Peyer's patch (tissue), 4 donors: ENCODE results near the gene IFIH1. TPM values are rescaled to one million over a fixed set of nuclear protein-coding genes. Genes with fewer than 3 reads are reported as not detected.

Source experiments
- DNase-seq, 3 donors: peaks; one replicate each; pipeline ENCODE4 v3.0.0-alpha.2; 2017 to 2019
- H3K27ac ChIP-seq, 4 donors: fragments of 200-600 bp; sonication (generic); one replicate each; pipeline ENCODE4 v1.5.1; 2016 to 2019
- H3K27me3 ChIP-seq, 2 donors: fragments of 200-600 bp; sonication (generic); one replicate each; pipeline ENCODE4 v1.5.1; 2019
- H3K36me3 ChIP-seq, 3 donors: fragments of 200-600 bp; sonication (generic); one replicate each; pipeline ENCODE4 v1.5.1; 2016 to 2019
- H3K4me1 ChIP-seq, 4 donors: fragments of 200-600 bp; sonication (generic); one replicate each; pipeline ENCODE4 v1.5.1; 2016 to 2019
- H3K4me3 ChIP-seq, 4 donors: fragments of 200-600 bp; sonication (generic); 1 replicate in 3 of 4; 2 replicates in 1 of 4; pipeline ENCODE4 v1.5.1; 2016 to 2019; ENCODE audit warnings: mild to moderate bottlenecking in 1 of 4
- H3K9me3 ChIP-seq, 4 donors: fragments of 200-600 bp; sonication (generic); one replicate each; pipeline ENCODE4 v1.5.1; 2016 to 2019; ENCODE audit warnings: mild to moderate bottlenecking in 1 of 4
- POLR2A ChIP-seq, 2 donors: fragments of 450-650 bp; IDR thresholded peaks; one replicate each; pipeline ENCODE4 v1.5.1; 2017; ENCODE audit warnings: antibody characterized with exemption in 2 of 2, mild to moderate bottlenecking in 2 of 2, moderate library complexity in 2 of 2
- total RNA-seq, 4 donors: library from RNA; depleted of rRNA; stranded (reverse); fragments of >200 nt; gene quantifications; one replicate each; pipeline ENCODE4 v1.1.0, GENCODE V29; 2016
- TF ChIP-seq, protein P1 (sequence below), 6 experiments: fragments of 450-650 bp in 4 of 6; fragments of 200-600 bp in 2 of 6; sonication (generic) in 1 of 6; IDR thresholded peaks; one replicate each; pipeline ENCODE4 v1.5.1; 2017 to 2019; ENCODE audit warnings: antibody characterized with exemption in 6 of 6, mild to moderate bottlenecking in 3 of 6, moderate library complexity in 1 of 6

IFIH1 gene
- total RNA-seq, 4 donors from 2014 or later = 25.4 to 68.5 (median 30.6) TPM

DNA sequence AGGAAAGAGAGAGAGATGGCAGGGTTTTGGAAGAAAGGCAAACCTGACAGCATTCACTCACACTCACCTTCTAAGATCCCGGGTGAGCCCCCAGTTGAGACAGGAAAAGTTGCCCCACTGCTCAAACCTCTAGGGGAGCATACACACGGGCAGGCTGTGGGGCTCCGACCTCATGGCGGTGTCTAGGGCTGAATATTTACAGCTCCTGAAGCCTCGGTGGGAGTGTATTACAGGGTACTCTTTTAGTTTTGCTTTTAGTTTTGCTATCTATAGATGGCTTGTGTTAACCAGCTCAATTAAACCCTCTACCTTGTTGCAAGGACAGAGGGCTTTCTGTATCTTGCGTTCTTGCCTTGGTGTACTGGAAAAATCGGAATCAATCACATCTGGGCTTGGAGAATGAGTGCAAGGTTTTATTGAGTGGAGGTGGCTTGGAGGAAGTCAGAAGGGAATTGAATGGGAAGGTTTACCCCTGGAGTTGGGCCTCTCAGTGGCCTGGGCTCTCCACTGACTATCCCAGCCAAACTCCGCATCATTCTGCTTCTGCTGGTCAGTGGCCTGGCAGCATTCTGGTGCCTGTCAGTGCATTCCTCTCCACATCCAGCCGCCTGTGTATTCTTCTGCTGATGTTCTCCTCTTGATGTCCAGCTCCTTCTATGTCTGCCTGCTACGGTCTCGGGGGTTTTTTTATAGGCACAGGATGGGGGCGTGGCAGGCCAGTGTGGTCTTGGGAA is 10.1 kb upstream of the IFIH1 start:
- H3K27me3 ChIP-seq = no peaks in the 10 kb centered on the region
- H3K4me3 ChIP-seq = no peak overlapping the region
- H3K9me3 ChIP-seq = no peaks in the 10 kb centered on the region
- no peaks in the 10 kb centered on the region for H3K36me3 ChIP-seq
- no peaks in the 10 kb centered on the region for H3K4me1 ChIP-seq
- H3K27ac ChIP-seq = no peak overlapping the region
- DNase-seq = no peak
- TF ChIP-seq POLR2A (IDR thresholded peaks at IDR 0.05) = no peak
- TF ChIP-seq, protein P1, sequence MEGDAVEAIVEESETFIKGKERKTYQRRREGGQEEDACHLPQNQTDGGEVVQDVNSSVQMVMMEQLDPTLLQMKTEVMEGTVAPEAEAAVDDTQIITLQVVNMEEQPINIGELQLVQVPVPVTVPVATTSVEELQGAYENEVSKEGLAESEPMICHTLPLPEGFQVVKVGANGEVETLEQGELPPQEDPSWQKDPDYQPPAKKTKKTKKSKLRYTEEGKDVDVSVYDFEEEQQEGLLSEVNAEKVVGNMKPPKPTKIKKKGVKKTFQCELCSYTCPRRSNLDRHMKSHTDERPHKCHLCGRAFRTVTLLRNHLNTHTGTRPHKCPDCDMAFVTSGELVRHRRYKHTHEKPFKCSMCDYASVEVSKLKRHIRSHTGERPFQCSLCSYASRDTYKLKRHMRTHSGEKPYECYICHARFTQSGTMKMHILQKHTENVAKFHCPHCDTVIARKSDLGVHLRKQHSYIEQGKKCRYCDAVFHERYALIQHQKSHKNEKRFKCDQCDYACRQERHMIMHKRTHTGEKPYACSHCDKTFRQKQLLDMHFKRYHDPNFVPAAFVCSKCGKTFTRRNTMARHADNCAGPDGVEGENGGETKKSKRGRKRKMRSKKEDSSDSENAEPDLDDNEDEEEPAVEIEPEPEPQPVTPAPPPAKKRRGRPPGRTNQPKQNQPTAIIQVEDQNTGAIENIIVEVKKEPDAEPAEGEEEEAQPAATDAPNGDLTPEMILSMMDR (IDR thresholded peaks at IDR 0.05) = no peak

DNA sequence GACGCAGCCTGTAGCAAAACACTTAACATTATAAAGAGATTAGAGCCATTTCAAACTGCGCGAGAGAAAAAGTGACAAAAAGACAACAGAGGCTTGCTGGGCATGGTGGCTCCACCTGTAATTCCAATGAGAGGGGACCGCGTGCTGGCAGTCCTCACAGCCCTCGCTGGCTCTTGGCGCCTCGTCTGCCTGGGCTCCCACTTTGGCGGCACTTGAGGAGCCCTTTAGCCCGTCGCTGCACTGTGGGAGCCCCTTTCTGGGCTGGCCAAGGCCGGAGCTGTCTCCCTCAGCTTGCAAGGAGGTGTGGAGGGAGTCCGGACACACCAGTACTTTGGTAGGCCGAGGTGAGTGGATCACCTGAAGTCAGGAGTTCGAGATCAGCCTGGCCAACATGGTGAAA is 9.3 kb upstream of the IFIH1 start:
- H3K4me1 ChIP-seq = no peaks in the 10 kb centered on the region
- TF ChIP-seq POLR2A (IDR thresholded peaks at IDR 0.05) = no peak
- TF ChIP-seq, protein P1 (IDR thresholded peaks at IDR 0.05) = no peak
- H3K4me3 ChIP-seq = no peak overlapping the region
- no peaks in the 10 kb centered on the region for H3K27me3 ChIP-seq
- H3K9me3 ChIP-seq = no peaks in the 10 kb centered on the region
- no peaks in the 10 kb centered on the region for H3K36me3 ChIP-seq
- DNase-seq = no peak
- H3K27ac ChIP-seq = no peak overlapping the region

DNA sequence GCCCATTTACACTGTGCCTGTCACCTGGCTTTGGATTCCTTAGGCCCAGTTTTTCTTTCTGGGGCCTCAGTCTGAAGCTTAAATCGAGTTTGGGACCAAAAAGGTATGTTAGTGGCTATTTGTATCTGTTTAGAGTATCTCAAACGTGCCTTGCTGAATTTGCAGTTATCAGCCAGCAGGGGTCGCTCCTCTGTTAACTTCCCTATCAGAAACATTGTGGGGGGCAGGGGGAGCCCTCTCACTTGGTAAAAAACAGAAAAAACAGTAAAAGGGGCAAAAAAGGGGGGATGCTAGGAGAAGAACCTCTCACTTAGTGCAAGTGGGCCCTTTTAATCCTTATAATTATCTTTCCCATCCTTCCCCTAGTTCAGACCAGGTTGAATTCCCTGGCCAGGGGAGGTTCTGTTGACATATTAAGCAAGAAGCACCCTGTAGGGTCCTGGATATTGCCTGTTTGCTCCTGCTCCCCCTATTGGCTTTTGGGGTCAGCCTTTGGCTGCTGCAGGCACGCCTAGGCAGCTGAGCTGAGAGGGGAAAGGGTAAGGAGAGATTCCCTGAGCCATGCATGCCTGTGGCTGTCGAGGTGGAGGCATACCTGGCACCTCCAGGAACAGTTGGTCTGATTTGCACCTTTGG is 8.8 kb upstream of the IFIH1 start:
- no peaks in the 10 kb centered on the region for H3K36me3 ChIP-seq
- no peak for DNase-seq
- H3K4me1 ChIP-seq = no peaks in the 10 kb centered on the region
- H3K4me3 ChIP-seq = no peak overlapping the region
- no peaks in the 10 kb centered on the region for H3K9me3 ChIP-seq
- no peak overlapping the region for H3K27ac ChIP-seq
- no peak for TF ChIP-seq POLR2A (IDR thresholded peaks at IDR 0.05)
- TF ChIP-seq, protein P1 (IDR thresholded peaks at IDR 0.05) = peak in 5 of 6 experiments; percentile 11 to 45 (median 39)
- H3K27me3 ChIP-seq = no peaks in the 10 kb centered on the region

DNA sequence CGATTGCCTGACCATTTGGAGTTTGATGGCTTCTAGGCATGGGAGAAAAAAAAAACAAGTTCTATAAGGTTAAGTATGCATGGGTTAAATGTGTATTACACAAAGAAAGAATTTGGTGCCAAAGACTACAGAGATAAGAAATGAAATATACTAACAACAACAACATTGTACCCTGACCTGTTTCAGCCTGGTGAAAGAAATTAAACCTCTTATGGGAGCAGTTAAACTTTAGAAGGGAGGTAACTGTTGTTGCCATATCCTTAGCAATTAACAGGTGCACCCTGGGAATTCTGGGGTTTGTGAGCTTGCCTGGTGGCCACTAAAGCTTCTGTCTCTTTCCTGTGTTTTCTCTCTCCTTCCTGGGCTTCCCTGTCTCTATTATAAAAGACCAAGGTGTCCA is 6.5 kb upstream of the IFIH1 start:
- Histone ChIP-seq H3K36me3 (no peaks in the 10 kb centered on the region), H3K4me3 (no peak overlapping the region), H3K9me3 (no peaks in the 10 kb centered on the region), H3K27ac (no peak overlapping the region), H3K4me1 (peaks cover 0 to 1% (median 0%) of the 10 kb centered on the region in 4 donors), H3K27me3 (no peaks in the 10 kb centered on the region)
- no peak for DNase-seq
- TF ChIP-seq, protein P1 (IDR thresholded peaks at IDR 0.05) = no peak
- TF ChIP-seq POLR2A (IDR thresholded peaks at IDR 0.05) = no peak

DNA sequence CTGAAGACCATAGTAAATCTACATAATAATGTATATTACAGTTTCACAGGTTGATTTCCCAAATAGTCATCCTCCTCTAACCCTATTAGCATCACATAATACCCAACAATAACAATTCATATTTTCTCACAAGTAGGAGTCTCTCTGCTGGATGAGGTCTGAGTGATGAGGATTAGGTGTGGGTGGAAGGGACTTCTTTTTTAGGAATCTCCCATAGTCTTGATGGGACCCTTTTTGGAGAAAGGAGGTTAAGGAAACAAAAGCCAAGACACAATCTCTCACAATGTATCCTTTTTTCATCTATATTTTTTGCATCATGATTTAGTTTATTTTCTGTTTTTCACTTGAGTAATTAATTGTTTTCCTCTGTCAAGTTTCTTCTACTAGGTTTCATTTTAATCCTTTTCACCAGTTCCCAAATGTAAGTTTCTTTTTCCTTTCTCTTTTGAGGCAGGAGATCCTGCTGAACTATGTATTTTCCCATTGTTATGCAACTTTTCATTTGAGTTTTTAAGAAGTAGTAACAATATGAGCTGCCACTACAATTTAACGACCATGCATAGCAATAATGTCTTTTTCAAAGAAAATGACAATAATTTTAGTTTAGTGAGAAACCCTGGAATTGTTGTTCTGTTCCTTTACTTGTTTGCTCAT is 2.5 kb upstream of the IFIH1 start:
- no peak for DNase-seq
- Histone ChIP-seq H3K27me3 (no peaks in the 10 kb centered on the region), H3K4me1 (peaks cover 0 to 16% (median 0%) of the 10 kb centered on the region in 4 donors), H3K36me3 (no peaks in the 10 kb centered on the region), H3K9me3 (no peaks in the 10 kb centered on the region), H3K27ac (no peak overlapping the region), H3K4me3 (no peak overlapping the region)
- TF ChIP-seq, protein P1 (IDR thresholded peaks at IDR 0.05) = no peak
- TF ChIP-seq POLR2A (IDR thresholded peaks at IDR 0.05) = no peak
